HG02943 (cell line): ENCODE results near the gene SDK2.

Experiments
- ATAC-seq: cut with Tn5 transposase; IDR thresholded peaks from one replicate; pipeline ENCODE4 v1.9.1; 2021; ENCODE audit warnings: mild to moderate bottlenecking, low read depth, moderate library complexity; ENCODE audit not compliant: unreplicated experiment

SDK2 gene

GRCh38 chr17:73591296-73592078 is 52.8 kb downstream of the SDK2 start:
- no peak for ATAC-seq

GRCh38 chr17:73589363-73589980 is 54.8 kb downstream of the SDK2 start:
- no peak for ATAC-seq

- no peak for ATAC-seq
These were observed 55.4 kb downstream of the SDK2 start for GRCh38 chr17:73588891-73589290.

- ATAC-seq: no peak
These were observed 55.9 kb downstream of the SDK2 start for GRCh38 chr17:73588301-73588846.

- no peak for ATAC-seq
These were observed 57.2 kb downstream of the SDK2 start for GRCh38 chr17:73586921-73587602.

- no peak for ATAC-seq
These were observed 57.9 kb downstream of the SDK2 start for GRCh38 chr17:73586275-73586832.

GRCh38 chr17:73585583-73585982 is 58.7 kb downstream of the SDK2 start:
- no peak for ATAC-seq

- ATAC-seq: no peak
These were observed 59.3 kb downstream of the SDK2 start for GRCh38 chr17:73584987-73585386.

GRCh38 chr17:73584049-73584448 is 60.2 kb downstream of the SDK2 start:
- ATAC-seq: no peak

GRCh38 chr17:73582821-73583220 is 61.4 kb downstream of the SDK2 start:
- no peak for ATAC-seq

GRCh38 chr17:73582359-73582758 is 61.9 kb downstream of the SDK2 start:
- no peak for ATAC-seq

GRCh38 chr17:73581379-73581778 is 62.9 kb downstream of the SDK2 start:
- no peak for ATAC-seq

- ATAC-seq: no peak
These were observed 64.1 kb downstream of the SDK2 start for GRCh38 chr17:73580073-73580710.

GRCh38 chr17:73576556-73577098 is 67.6 kb downstream of the SDK2 start:
- no peak for ATAC-seq

GRCh38 chr17:73575470-73576221 is 68.6 kb downstream of the SDK2 start:
- no peak for ATAC-seq

- ATAC-seq: no peak
These were observed 72.6 kb downstream of the SDK2 start for GRCh38 chr17:73571511-73572130.

GRCh38 chr17:73569762-73570319 is 74.4 kb downstream of the SDK2 start:
- ATAC-seq: no peak

GRCh38 chr17:73568934-73569333 is 75.3 kb downstream of the SDK2 start:
- no peak for ATAC-seq
